Fibroblast of peridontal ligament (primary cell): ENCODE results near the gene POLR2I.
"Not testable (repeated sequence)": the region's sequence is repeated elsewhere in the genome, so short reads cannot be mapped to it uniquely, and the experiment has no call there.

ENCODE experiments used
- DNase-seq: peaks from one replicate; pipeline ENCODE4 v3.0.0-alpha.2; 2010; ENCODE audit errors: extremely low read depth

The POLR2I gene

DNA sequence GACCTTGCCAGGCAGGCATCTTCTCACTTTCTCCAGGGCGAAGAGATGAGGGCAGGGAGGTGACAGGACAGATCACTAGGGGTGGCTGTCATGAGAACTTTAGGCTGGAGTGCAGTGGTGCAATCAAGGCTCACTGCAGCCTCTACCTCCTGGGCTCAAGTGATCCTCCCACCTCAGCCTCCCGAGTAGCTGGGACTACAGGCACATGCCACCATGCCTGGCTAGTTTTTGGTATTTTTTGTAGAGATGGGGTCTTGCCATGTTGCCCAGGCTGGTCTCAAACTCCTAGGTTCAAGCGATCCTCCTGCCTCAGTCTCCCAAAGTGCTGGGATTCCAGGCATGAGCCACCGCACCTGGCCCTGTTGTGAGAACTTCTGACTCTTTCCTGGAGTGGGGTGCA is 20.2 kb upstream of the POLR2I start:
- not testable (repeated sequence) for DNase-seq

DNA sequence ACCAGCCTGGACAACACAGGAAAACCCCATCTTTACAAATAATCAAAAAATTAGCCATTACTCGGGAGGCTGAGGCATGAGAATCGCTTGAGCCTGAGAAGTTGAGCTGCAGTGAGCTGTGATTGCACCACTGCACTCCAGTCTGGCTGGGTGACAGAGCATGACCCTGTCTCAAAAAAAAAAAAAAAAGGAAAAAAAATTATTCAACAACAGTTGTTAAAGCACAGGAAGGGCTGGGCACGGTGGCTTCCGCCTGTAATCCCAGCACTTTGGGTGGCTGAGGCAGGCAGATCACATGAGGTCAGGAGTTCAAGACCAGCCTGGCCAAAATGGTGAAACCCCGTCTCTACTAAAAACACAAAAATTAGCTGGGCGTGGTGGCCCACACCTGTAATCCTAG is 16.5 kb upstream of the POLR2I start:
- DNase-seq = not testable (repeated sequence)

DNA sequence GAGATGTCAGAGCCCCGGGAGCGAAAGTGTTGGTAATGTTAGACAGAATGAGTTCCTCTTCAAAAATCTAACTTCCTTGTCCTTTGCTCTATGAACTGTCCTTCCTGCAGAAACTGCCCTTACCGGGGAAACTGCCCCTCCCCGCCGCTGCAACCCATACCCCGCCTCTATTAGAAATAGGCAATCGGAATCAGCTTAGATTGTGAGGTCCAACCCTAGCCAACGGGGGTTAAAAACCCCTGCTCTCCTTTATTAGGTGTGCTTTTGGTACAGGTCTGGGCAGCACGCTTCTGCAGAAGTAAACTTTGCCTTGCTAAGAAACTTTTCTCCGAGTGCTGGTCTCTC is 13.7 kb upstream of the POLR2I start:
- no peak for DNase-seq

DNA sequence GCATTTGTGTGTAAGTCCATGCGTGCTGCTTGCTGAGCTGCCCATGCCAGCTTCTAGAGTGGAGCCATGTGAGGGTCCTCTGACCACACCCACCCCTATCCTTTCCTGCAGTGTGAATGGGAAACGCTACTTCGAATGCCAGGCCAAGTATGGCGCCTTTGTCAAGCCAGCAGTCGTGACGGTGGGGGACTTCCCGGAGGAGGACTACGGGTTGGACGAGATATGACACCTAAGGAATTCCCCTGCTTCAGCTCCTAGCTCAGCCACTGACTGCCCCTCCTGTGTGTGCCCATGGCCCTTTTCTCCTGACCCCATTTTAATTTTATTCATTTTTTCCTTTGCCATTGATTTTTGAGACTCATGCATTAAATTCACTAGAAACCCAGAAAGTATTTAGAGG is 10.9 kb upstream of the POLR2I start:
- DNase-seq = no peak

DNA sequence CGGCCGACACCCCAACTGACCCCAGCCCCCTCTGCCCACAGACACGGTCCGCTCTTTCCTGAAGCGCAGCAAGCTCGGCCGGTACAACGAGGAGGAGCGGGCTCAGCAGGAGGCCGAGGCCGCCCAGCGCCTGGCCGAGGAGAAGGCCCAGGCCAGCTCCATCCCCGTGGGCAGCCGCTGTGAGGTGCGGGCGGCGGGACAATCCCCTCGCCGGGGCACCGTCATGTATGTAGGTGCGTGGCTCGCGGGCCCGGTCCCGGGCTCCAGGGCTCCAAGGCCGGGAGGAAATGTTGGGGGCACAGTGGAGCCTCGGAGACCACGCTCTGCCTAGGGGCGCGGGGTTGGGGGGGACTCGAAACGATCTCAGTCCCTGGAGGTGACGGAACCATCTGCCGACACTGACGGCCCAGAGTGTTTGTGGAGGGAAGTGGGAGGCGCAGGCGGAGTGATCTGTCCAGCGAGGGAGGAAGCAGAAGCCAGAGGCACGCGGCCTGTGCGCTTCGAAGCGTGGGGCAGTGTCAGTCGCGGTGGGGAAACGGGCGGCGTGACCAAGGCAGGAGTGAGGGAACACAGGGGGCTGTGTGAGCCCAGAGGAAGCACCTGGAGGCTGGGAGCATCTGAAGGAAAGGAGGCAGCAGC is 6.9 kb upstream of the POLR2I start:
- DNase-seq = no peak

DNA sequence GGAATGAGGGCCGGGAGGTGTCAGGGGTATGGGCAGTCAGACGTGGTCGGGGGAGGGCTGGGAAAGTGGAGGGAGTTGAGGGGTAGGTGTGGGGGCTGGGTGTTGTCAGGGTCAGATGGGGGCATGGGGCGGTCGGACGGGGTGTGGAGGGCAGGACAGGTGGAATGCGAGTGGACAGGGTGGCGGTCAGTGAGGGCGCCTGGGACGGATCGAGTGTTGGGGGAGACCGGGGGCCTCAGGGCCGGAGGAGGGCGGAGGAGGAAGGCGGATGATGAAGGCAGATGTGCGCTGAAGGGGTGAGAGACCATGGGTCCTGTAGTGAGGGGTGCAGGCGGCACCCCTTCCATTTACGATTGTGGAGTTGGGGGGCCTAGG is 6.3 kb upstream of the POLR2I start:
- no peak for DNase-seq

DNA sequence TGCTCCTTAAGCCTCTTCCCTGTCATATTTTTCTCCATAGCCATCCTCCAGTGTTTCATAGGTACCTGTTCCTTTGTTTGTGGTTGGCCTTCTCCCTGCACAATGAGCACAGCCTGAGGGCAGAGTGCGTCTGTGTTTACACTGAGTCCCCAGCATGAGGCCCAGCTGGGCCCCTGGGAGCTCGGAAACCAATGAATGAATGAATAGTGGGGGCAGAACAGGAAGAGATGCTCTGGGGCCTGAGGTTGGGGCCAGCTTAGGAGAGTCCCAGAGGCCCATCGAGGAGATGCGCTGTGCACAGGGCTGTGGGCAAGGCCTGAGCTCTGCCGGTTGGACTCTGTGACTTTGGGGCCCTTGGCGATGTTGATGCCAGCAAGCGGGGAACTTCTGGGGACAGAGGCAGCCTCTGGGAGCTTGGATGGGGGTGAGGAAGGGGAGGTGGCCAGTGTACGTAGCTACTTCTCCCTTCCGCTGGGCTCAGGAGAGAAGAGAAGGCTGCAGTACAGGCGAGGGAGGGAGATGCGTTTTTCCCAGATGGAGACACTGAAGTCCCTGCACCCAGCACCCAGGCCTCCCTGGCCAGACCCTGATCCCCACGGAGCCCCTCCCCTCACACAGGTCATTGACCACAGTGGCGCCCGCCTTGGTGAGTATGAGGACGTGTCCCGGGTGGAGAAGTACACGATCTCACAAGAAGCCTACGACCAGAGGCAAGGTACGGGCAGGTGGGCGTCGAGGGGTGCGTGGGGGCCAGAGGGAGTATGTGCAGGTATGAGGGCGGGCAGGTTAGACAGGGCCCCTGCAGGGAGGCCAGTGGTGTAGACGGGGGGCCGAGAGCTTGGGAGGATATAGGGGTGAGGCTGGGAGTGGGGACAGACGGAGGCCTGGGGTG is 5.7 kb upstream of the POLR2I start:
- no peak for DNase-seq

DNA sequence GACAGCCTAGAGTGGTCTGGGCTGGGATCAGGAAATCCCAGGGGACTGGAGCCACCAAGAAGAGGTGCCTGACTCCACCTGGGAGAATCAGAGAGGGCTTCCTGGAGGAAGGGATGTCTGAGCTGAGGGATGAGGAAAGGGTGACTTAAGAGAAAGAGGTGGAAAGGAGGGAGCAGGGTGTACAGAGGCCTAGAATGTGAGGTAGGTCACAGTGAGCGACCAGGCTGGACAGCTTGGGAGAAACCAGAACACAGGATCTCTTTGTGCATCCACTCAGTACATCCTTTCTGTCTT is 1.6 kb upstream of the POLR2I start:
- DNase-seq = no peak

DNA sequence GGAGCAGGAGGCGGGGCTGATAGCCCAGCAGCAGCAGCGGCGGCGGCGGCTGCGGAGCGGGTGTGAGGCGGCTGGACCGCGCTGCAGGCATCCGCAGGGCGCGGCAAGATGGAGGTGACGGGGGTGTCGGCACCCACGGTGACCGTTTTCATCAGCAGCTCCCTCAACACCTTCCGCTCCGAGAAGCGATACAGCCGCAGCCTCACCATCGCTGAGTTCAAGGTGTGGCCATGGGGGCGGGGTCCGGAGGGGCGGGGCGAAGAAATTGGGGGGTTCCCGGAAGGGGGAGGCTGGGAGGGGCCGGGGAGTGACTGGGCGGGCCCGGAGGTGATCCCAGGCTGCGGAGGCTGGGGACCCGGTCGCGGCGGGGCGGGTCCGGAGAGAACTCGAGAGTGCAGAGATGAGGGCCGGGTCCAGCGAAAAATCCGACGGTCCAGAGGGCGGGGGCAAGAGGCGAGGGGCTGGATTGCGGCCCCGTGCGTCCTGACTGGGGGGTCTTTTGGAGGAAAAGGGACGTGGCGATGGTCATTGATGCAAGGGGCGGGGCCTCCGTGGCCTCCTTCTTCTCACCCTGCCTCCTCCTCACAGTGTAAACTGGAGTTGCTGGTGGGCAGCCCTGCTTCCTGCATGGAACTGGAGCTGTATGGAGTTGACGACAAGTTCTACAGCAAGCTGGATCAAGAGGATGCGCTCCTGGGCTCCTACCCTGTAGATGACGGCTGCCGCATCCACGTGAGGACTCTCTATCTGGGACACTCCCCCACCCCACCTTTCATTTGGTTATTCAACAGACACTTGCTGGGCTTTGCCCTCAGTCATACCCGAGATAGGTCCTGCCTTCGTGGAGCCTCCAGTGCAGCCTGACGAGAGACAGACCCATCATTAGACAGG is 1.0 kb upstream of the POLR2I start, which contains the start of gene TBCB:
TBCB (plus strand) TSS at position 16 of the 891 bp plus-strand sequence; CDS start at position 109, 93 bp downstream.
- peak; percentile 29 for DNase-seq

DNA sequence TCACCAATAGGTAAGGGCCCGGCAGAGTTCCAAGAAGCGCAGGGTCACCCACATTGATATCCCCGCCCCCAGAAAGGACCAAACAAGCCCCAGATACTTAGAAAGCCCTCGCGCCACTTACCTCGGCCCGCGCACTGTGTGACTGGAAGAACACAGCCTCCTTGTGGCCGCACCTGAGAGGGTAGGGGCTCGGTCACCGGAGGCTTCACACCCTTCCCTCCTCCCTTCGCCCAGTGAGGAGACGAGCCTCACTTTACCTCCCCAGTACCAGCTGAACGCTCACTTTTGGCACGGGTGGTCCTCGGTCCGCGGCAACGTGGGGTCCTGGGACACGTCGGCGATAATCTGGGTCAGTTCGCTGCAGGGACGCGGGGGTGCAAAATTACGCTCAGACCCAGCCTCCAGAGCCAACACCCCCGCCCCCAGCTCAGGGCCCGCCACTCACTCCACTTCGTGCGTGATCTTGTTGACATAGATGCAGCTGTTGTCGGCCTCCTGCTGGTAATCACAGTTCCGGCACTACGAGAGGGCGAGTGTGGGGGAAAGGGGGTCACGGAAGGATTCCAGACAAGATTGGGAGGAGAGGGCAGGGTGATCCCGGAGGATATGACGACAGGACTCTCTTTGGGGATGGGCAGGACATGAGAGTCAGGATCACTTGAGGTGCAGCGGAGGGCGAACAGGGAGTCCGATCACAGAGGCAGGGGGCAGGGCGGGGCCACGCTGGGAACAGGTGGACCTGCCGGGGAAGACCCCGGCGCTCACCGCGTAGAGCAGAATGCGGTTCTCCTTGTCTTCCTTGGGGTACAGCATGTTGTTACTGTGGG is 568 bp downstream of the POLR2I start:
- peak; percentile 40 for DNase-seq

DNA sequence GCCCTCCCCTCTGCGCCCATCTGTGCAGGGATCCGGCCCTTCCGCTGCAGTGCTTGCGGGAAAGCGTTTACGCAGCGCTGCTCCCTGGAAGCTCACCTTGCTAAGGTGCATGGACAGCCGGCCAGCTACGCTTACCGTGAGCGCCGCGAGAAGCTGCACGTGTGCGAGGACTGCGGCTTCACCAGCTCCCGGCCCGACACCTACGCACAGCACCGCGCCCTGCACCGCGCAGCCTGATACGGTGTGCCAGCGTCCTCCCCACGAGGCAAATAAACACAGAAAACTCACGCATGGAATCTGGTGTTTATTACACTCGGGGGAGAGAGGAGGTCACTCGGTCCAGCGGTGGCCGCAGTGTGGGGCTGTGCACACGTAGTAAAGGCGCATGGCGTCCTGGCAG is 1.2 kb downstream of the POLR2I start:
- no peak for DNase-seq

DNA sequence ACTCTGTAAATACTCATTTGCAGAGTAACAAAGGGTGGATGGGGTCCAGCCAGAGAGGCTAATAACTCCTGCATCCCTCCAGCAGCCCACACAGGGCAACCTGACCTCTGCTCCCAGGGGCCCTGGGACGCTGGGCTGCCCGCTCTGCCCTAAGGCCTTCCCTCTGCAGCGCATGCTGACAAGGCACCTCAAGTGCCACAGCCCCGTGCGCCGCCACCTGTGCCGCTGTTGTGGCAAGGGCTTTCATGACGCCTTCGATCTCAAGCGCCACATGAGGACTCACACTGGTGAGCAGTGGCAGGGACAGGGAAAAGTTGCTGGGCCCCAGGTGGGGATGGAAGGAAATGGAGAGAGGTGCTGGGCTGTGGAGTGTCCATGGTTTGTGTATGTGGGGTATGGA is 2.0 kb downstream of the POLR2I start:
- DNase-seq = no peak

DNA sequence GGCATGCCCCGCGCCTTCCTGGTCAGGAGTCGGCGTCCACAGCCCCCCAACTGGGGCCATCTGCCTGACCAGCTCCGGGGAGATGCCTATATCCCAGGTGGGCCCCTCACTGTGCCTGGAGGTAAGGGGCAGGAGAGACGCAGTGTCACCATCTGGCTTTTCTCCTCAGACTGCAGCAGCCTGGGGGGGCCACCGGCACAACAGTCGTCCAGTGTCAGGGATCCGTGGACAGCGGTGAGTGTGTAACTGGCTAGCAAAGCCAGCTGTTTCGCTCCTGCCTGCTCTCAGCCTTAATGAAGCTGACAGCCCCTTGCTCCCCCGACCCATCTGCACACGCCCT is 3.5 kb downstream of the POLR2I start:
- DNase-seq = no peak

DNA sequence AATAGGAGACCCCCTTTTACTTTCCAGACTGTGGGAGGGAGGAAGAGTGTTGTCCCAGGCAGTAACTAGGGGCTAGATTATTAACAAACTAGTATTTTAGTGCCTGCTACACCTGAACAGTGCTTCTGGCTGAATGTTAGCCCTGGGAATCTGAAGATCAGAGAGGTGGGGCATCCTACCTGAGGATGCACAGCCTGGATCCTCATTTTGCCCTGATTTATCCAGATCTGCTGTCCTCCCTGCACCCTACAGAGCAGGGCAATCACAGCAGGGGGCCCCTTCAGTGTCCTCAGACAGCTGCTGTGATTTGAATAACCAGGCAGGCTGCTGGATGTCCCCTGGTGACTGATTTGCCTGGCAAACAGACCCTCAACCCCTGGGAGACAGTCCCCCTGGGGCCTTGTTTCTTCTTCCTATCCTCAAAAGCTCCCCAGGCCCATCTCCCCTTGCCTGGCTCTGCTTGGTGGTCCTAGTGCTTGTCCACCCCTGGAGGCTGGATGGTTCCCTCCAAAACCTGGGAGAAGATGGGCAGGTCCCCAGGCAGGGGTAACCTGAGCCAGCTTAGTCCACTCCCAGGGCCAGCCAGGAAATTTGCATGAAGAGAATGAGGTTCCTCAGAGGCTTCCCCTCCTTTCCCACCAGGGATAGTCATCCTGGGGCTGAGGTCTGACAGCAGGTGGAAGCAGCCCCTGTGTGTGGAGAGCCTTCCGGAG is 4.0 kb downstream of the POLR2I start, which contains the start of gene OVOL3:
OVOL3 (plus strand) TSS at position 657 of the 713 bp plus-strand sequence. CDS start 60 bp downstream, outside the sequence.
- DNase-seq = no peak

DNA sequence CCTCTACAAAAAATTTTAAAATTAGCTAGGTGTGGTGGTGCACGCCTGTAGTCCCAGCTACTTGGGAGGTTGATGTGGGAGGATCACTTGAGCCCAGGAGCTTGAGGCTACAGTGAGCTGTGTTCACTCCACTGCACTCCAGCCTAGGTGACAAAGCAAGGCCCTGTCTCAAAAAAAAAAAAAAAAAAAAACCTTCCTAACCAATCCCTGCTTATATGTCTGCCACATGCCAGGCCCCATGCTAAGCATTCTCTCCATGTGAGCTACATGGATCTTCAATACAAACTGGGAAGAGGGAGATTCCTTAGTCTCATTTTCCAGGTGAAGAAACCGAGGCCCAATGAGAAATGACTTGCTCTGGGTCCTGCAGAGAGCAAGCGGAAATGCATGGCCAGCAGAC is 6.0 kb downstream of the POLR2I start:
- DNase-seq = no peak

DNA sequence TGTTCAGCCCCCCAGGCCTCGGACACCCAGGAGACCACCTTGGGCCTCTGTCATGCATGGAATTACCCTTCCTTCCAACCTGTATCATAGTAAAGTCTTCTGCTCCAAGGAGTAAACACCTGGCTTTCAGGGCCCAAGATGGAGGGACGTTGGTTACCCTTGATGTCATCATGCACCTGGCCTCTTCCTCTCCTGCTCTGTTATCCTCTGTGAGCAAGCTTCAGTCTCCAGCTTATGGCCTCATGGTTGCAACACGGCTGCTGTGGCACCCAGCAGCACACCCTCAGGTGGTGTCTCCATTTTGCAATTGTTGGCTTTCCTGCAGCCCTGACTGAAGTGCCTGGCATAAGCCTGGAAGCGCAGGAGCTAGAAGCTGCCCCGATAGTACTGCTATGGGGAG is 7.7 kb downstream of the POLR2I start:
- no peak for DNase-seq

DNA sequence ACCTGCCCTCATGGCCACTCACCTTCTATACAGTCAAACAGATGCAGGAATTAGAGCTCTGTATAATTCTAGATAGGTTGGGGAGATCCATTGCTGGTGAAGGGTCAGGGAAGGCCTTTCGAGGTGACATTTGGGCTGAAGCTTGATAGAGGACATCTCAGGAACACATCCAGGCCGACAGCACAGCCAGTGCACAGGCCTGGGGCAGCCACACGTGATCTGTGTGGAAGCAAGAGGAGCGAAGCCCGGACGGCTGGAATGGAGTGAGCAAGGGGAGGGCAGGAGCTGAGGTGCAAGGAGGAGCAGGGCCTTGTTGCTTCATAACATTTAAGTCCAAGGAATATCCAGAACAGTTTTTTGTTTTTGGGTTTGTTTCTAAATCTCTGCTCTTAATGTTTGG is 8.2 kb downstream of the POLR2I start:
- no peak for DNase-seq

DNA sequence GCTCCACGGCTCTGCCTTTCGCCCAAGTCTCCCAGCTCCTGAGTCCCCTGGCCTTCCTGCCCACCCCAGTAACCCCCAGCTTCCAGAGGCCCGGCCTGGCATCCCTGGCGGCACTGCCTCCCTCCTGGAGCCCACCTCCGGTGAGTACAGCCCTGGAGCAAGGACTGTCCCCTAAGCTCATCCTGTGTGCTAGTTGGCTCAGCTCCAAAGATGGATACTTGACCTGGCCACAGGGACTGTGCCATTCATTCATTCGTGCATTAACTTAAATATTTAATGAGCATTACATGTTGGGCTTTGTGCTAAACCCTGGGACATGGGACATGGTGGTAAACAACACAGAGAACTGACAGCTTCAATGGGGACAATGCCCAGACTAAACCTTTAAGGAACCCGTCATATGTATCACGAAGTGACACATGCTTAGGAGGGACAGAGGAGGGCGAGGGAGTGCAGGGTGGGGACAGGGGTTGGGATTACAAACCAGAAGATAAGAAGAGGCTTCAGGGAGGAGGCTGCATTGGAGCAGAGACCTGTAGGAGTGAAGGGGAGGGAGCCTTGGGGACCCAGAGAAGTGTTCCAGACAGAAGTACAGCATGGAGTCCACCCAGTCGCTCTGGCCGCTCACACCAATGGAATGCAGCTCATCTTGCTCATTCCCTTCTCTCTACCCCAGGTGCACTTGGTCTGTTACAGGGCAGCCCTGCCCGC is 10.7 kb downstream of the POLR2I start:
- no peak for DNase-seq

DNA sequence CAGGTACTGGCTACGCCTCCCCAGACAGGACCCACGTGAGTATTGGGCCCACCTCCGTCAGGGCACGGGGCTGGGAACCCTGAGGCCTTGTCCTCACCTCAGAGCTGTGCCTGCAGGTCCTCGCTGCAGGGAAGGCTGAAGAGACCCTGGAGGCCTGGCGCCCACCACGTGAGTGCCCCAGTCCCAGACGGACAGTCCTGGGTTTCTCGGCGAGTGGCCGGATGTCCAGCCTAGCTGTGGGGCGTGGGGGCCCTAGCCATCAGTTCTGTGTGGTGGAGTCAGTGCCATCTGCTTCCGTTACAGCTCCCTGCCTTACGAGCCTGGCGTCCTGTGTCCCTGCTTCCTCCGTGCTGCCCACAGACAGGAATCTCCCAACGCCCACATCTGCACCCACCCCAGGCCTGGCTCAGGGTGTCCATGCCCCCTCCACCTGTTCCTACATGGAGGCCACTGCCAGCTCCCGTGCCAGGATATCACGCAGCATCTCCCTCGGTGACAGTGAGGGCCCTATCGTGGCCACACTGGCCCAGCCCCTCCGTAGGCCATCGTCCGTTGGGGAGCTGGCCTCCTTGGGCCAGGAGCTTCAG is 11.5 kb downstream of the POLR2I start:
- DNase-seq = no peak
